ENCODE measurements around the gene POR. TPM values are rescaled to one million over a fixed set of nuclear protein-coding genes. Genes with fewer than 3 reads are reported as not detected.

POR gene
- total and polyA plus RNA-seq, 2 donors: 44.6 to 114 TPM

- no peaks in the 10 kb centered on the region for H3K9me3 ChIP-seq (ENCODE audit: control insufficient read depth in 2 of 2, insufficient read depth in 1 of 2, low read length in 1 of 2)
- peaks cover 34 to 44% of the 10 kb centered on the region in 2 donors for H3K36me3 ChIP-seq (ENCODE audit: control insufficient read depth in 2 of 2, insufficient read depth in 2 of 2, low read length in 1 of 2)
- no peaks in the 10 kb centered on the region for H3K27me3 ChIP-seq (ENCODE audit: control insufficient read depth in 2 of 2, insufficient read depth in 1 of 2, low read length in 1 of 2)
- H3K27ac ChIP-seq (ENCODE audit: low read depth in 1 of 2, low read length in 1 of 2): no peak overlapping the region
- peaks cover 6 to 11% of the 10 kb centered on the region in 2 donors for H3K4me1 ChIP-seq (ENCODE audit: control insufficient read depth in 2 of 2, insufficient read depth in 2 of 2, low read length in 2 of 2)
- H3K4me3 ChIP-seq (ENCODE audit: low read length in 2 of 2): no peak overlapping the region
- DNase-seq (ENCODE audit: low read depth in 6 of 9, low spot score in 9 of 9): no peak
- WGBS: 95% methylated on average over 16 of the region's 31 CpGs
Measured at GRCh38 chr7:75988568-75989499, 73.9 kb downstream of the POR start.

DNA sequence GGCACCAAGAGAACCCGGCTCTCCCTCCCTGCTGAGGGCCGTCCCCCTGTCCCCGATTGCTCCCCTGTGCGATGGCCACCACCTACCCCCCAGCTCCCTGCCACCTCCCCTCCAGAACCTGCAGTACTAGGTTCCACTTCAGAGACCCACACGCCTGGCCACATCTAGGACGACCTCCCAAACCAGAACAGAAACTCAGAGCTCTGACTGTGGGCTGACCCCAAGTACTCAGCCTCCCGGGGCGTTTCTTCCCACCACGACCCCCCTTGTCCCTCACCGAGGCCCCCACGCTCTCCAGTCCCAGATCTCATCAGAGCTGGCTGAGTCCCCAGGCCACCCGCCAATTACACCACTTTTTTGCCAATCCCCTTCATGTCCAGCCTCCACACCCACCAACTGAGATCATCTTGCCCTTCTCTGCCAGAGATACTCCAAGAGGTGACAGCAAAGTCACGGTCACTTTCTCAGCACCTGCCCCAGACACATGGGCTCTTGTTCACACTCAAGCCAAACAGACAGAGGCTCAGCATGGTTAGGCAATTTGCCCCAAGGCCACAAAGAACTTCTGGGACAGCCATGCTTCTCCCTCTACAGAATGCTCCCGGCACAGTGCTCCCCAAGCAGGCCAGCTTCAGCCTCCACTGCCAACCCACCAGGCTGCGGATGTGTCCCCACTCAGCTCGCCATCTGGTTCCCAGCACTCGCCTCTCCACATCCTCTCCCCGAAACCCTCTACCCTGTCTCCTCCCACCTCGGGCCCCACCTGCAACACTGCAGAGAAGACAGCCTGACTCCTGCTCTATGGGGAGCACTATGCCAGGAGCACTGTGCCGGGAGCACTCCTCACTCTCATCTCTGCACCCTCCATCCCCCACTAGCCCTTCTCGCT lies 74.8 kb downstream of the POR start:
- Histone ChIP-seq H3K4me1 (ENCODE audit: control insufficient read depth in 2 of 2, insufficient read depth in 2 of 2, low read length in 2 of 2) (peaks cover 8 to 13% of the 10 kb centered on the region in 2 donors), H3K4me3 (ENCODE audit: low read length in 2 of 2) (no peak overlapping the region), H3K36me3 (ENCODE audit: control insufficient read depth in 2 of 2, insufficient read depth in 2 of 2, low read length in 1 of 2) (peaks cover 26 to 35% of the 10 kb centered on the region in 2 donors), H3K27me3 (ENCODE audit: control insufficient read depth in 2 of 2, insufficient read depth in 1 of 2, low read length in 1 of 2) (peaks cover 0 to 2% of the 10 kb centered on the region in 2 donors), H3K9me3 (ENCODE audit: control insufficient read depth in 2 of 2, insufficient read depth in 1 of 2, low read length in 1 of 2) (peaks cover 0 to 5% of the 10 kb centered on the region in 2 donors), H3K27ac (ENCODE audit: low read depth in 1 of 2, low read length in 1 of 2) (no peak overlapping the region)
- no peak for DNase-seq (ENCODE audit: low read depth in 6 of 9, low spot score in 9 of 9)
- 85% methylated on average over 21 of the region's 21 CpGs for WGBS

DNA sequence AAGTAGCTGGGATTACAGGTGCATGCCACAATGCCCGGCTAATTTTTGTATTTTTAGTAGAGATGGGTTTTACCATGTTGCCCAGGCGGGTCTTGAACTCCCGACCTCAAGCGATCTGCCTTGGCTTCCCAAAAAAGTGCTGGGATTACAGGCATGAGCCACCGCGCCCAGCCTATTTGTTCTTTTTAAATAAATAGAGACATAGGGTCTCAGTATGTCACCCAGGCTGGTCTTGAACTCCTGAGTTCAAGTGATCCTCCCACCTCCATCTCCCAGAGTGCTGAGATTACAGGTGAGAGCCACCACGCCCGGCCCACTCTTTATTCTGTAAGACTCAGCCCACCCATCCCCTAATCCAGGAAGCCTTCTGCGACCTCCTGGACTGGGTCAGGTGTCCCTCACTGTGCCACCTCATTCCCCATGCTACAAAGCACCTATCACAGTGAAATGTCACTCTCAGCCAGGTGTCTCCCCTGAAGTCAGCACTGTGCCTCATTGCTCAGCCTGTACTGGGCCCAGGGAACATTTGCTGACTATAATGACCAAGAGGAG lies 76.7 kb downstream of the POR start:
- Histone ChIP-seq H3K36me3 (ENCODE audit: control insufficient read depth in 2 of 2, insufficient read depth in 2 of 2, low read length in 1 of 2) (peaks cover 18 to 23% of the 10 kb centered on the region in 2 donors), H3K9me3 (ENCODE audit: control insufficient read depth in 2 of 2, insufficient read depth in 1 of 2, low read length in 1 of 2) (peaks cover 0 to 5% of the 10 kb centered on the region in 2 donors), H3K27me3 (ENCODE audit: control insufficient read depth in 2 of 2, insufficient read depth in 1 of 2, low read length in 1 of 2) (peaks cover 0 to 2% of the 10 kb centered on the region in 2 donors), H3K4me3 (ENCODE audit: low read length in 2 of 2) (no peak overlapping the region), H3K4me1 (ENCODE audit: control insufficient read depth in 2 of 2, insufficient read depth in 2 of 2, low read length in 2 of 2) (peaks cover 8 to 17% of the 10 kb centered on the region in 2 donors), H3K27ac (ENCODE audit: low read depth in 1 of 2, low read length in 1 of 2) (no peak overlapping the region)
- WGBS: over 99% methylated on average over 9 of the region's 9 CpGs
- DNase-seq (ENCODE audit: low read depth in 6 of 9, low spot score in 9 of 9): no peak

GRCh38 chr7:75992083-75992755 lies 77.3 kb downstream of the POR start:
- Histone ChIP-seq H3K4me1 (ENCODE audit: control insufficient read depth in 2 of 2, insufficient read depth in 2 of 2, low read length in 2 of 2) (peaks cover 8 to 20% of the 10 kb centered on the region in 2 donors), H3K27me3 (ENCODE audit: control insufficient read depth in 2 of 2, insufficient read depth in 1 of 2, low read length in 1 of 2) (peaks cover 0 to 2% of the 10 kb centered on the region in 2 donors), H3K4me3 (ENCODE audit: low read length in 2 of 2) (no peak overlapping the region), H3K9me3 (ENCODE audit: control insufficient read depth in 2 of 2, insufficient read depth in 1 of 2, low read length in 1 of 2) (peaks cover 0 to 5% of the 10 kb centered on the region in 2 donors), H3K27ac (ENCODE audit: low read depth in 1 of 2, low read length in 1 of 2) (no peak overlapping the region), H3K36me3 (ENCODE audit: control insufficient read depth in 2 of 2, insufficient read depth in 2 of 2, low read length in 1 of 2) (peaks cover 14 to 17% of the 10 kb centered on the region in 2 donors)
- WGBS: 97% methylated on average over 20 of the region's 20 CpGs
- no peak for DNase-seq (ENCODE audit: low read depth in 6 of 9, low spot score in 9 of 9)

GRCh38 chr7:75993689-75994387 lies 78.9 kb downstream of the POR start:
- peaks cover 8 to 20% of the 10 kb centered on the region in 2 donors for H3K4me1 ChIP-seq (ENCODE audit: control insufficient read depth in 2 of 2, insufficient read depth in 2 of 2, low read length in 2 of 2)
- H3K27me3 ChIP-seq (ENCODE audit: control insufficient read depth in 2 of 2, insufficient read depth in 1 of 2, low read length in 1 of 2): peaks cover 0 to 2% of the 10 kb centered on the region in 2 donors
- peaks cover 0 to 5% of the 10 kb centered on the region in 2 donors for H3K9me3 ChIP-seq (ENCODE audit: control insufficient read depth in 2 of 2, insufficient read depth in 1 of 2, low read length in 1 of 2)
- WGBS: 8% methylated on average over 40 of the region's 40 CpGs
- peak overlapping the region; percentile 78 to 92 for H3K4me3 ChIP-seq (ENCODE audit: low read length in 2 of 2)
- DNase-seq (ENCODE audit: low read depth in 6 of 9, low spot score in 9 of 9): peak in 1 of 9 donors; percentile 26
- H3K36me3 ChIP-seq (ENCODE audit: control insufficient read depth in 2 of 2, insufficient read depth in 2 of 2, low read length in 1 of 2): peaks cover 6 to 7% of the 10 kb centered on the region in 2 donors
- peak overlapping the region; percentile 2 to 56 for H3K27ac ChIP-seq (ENCODE audit: low read depth in 1 of 2, low read length in 1 of 2)

- peaks cover 8 to 16% of the 10 kb centered on the region in 2 donors for H3K4me1 ChIP-seq (ENCODE audit: control insufficient read depth in 2 of 2, insufficient read depth in 2 of 2, low read length in 2 of 2)
- peak within 1 kb of the TSS; percentile 78 to 92 for H3K4me3 ChIP-seq (ENCODE audit: low read length in 2 of 2)
- WGBS: 5% methylated on average over 51 of the region's 51 CpGs
- peaks cover 0 to 2% of the 10 kb centered on the region in 2 donors for H3K27me3 ChIP-seq (ENCODE audit: control insufficient read depth in 2 of 2, insufficient read depth in 1 of 2, low read length in 1 of 2)
- H3K9me3 ChIP-seq (ENCODE audit: control insufficient read depth in 2 of 2, insufficient read depth in 1 of 2, low read length in 1 of 2): peaks cover 0 to 5% of the 10 kb centered on the region in 2 donors
- H3K36me3 ChIP-seq (ENCODE audit: control insufficient read depth in 2 of 2, insufficient read depth in 2 of 2, low read length in 1 of 2): peaks cover 6 to 7% of the 10 kb centered on the region in 2 donors
- peak; percentile 65 to 95 (median 87) for DNase-seq (ENCODE audit: low read depth in 6 of 9, low spot score in 9 of 9)
- H3K27ac ChIP-seq (ENCODE audit: low read depth in 1 of 2, low read length in 1 of 2): peak within 1 kb of the TSS; percentile 2 to 56
Measured at GRCh38 chr7:75994388-75995051, 79.6 kb downstream of the POR start, which contains the start of gene TMEM120A. Gene TMEM120A (minus strand): TSS chr7:75994595. CDS start chr7:75994570, 25 bp downstream.

GRCh38 chr7:75995052-75995471 lies 80.1 kb downstream of the POR start:
- H3K27ac ChIP-seq (ENCODE audit: low read depth in 1 of 2, low read length in 1 of 2): no peak overlapping the region

More at GRCh38 chr7:75995052-75995471, 80.1 kb downstream of the POR start:
- peak overlapping the region; percentile 78 to 92 for H3K4me3 ChIP-seq (ENCODE audit: low read length in 2 of 2)
- no peak for DNase-seq (ENCODE audit: low read depth in 6 of 9, low spot score in 9 of 9)
- peaks cover 6 to 7% of the 10 kb centered on the region in 2 donors for H3K36me3 ChIP-seq (ENCODE audit: control insufficient read depth in 2 of 2, insufficient read depth in 2 of 2, low read length in 1 of 2)
- H3K27me3 ChIP-seq (ENCODE audit: control insufficient read depth in 2 of 2, insufficient read depth in 1 of 2, low read length in 1 of 2): peaks cover 0 to 2% of the 10 kb centered on the region in 2 donors
- peaks cover 0 to 5% of the 10 kb centered on the region in 2 donors for H3K9me3 ChIP-seq (ENCODE audit: control insufficient read depth in 2 of 2, insufficient read depth in 1 of 2, low read length in 1 of 2)
- 87% methylated on average over 11 of the region's 11 CpGs for WGBS
- H3K4me1 ChIP-seq (ENCODE audit: control insufficient read depth in 2 of 2, insufficient read depth in 2 of 2, low read length in 2 of 2): peaks cover 8 to 12% of the 10 kb centered on the region in 2 donors
